IMR-90 (cell line): Measurements from ENCODE around the gene WEE1. TPM values are rescaled to one million over a fixed set of nuclear protein-coding genes. Genes with fewer than 3 reads are reported as not detected.

Experiments
- ATAC-seq: fragments of 200-7000 bp; cut with Tn5 transposase; 2 replicates; pipeline ENCODE4 v1.9.1; 2020; ENCODE audit warnings: low read depth, mild to moderate bottlenecking, moderate library complexity
- BruUV-seq: library from RNA; stranded (reverse); fragments of 400-500 nt; replicated peaks from 2 replicates; lab custom pipeline; 2021; lab: Mats Ljungman, UMichigan
- CTCF ChIA-PET: fragments of 300-600 bp; formaldehyde crosslinking; extraction: SDS; loops from one replicate; lab custom pipeline; 2021; ENCODE audit warnings: antibody characterized with exemption; lab: Yijun Ruan, JAX
- POLR2A ChIA-PET: fragments of 300-600 bp; sonication (Branson Sonifier 250); formaldehyde crosslinking; loops from one replicate; lab custom pipeline; 2022; ENCODE audit warnings: antibody characterized with exemption; ENCODE audit not compliant: unreplicated experiment; lab: Charles Lee
- DNase-seq: peaks from one replicate; pipeline ENCODE4 v3.0.0; 2013
- H2AFZ ChIP-seq: replicated peaks from 2 replicates; pipeline ENCODE3; 2013; ENCODE audit warnings: low read length, mild to moderate bottlenecking; ENCODE audit not compliant: poor library complexity
- H2AK5ac ChIP-seq: 2 replicates; pipeline ENCODE4 v1.6.1; 2013; ENCODE audit warnings: low read depth, low read length, inconsistent platforms
- H2AK9ac ChIP-seq: replicated peaks from 2 replicates; pipeline ENCODE3; 2013; ENCODE audit warnings: mild to moderate bottlenecking, low read depth, low read length, moderate library complexity; ENCODE audit not compliant: poor library complexity
- H2BK120ac ChIP-seq: 2 replicates; pipeline ENCODE4 v1.6.1; 2013; ENCODE audit warnings: low read depth, low read length, inconsistent platforms
- H2BK15ac ChIP-seq: 3 replicates; pipeline ENCODE4 v1.6.1; 2013; ENCODE audit warnings: low read depth, low read length, inconsistent platforms
- H2BK20ac ChIP-seq: 2 replicates; pipeline ENCODE4 v1.6.1; 2013; ENCODE audit warnings: low read depth, mild to moderate bottlenecking, inconsistent platforms, low read length, moderate library complexity
- H2BK5ac ChIP-seq: 2 replicates; pipeline ENCODE4 v1.6.1; 2013; ENCODE audit warnings: mild to moderate bottlenecking, low read depth, low read length, inconsistent platforms; ENCODE audit not compliant: poor library complexity, severe bottlenecking
- H3K14ac ChIP-seq: replicated peaks from 2 replicates; pipeline ENCODE4 v1.6.1; 2013; ENCODE audit warnings: low read depth, low read length, inconsistent platforms
- H3K18ac ChIP-seq: 2 replicates; pipeline ENCODE4 v1.6.1; 2013; ENCODE audit warnings: low read depth, low read length, control low read depth
- H3K23ac ChIP-seq: 2 replicates; pipeline ENCODE4 v1.6.1; 2013; ENCODE audit warnings: low read depth, low read length, inconsistent platforms
- H3K27ac ChIP-seq: 2 replicates; pipeline ENCODE4 v1.5.1; 2013; ENCODE audit warnings: mild to moderate bottlenecking, control low read depth, low read length; ENCODE audit not compliant: insufficient read depth
- H3K27me3 ChIP-seq: 2 replicates; pipeline ENCODE4 v1.6.1; 2013; ENCODE audit warnings: low read length; ENCODE audit not compliant: control insufficient read depth, insufficient read depth
- H3K36me3 ChIP-seq: 2 replicates; pipeline ENCODE4 v1.6.1; 2013; ENCODE audit warnings: low read length, mixed read lengths; ENCODE audit not compliant: control insufficient read depth, insufficient read depth
- H3K4ac ChIP-seq: 2 replicates; pipeline ENCODE4 v1.6.1; 2013; ENCODE audit warnings: low read depth, low read length, inconsistent platforms
- H3K4me1 ChIP-seq: 2 replicates; pipeline ENCODE4 v1.6.1; 2013; ENCODE audit warnings: low read length, mixed read lengths; ENCODE audit not compliant: control insufficient read depth, insufficient read depth
- H3K4me2 ChIP-seq: 2 replicates; pipeline ENCODE4 v1.6.1; 2013; ENCODE audit warnings: low read depth, mild to moderate bottlenecking, control low read depth, low read length, moderate library complexity
- H3K4me3 ChIP-seq: 2 replicates; pipeline ENCODE4 v1.5.1; 2013; ENCODE audit warnings: low read depth, mild to moderate bottlenecking, control low read depth, low read length, moderate library complexity; ENCODE audit not compliant: insufficient read depth
- H3K56ac ChIP-seq: 2 replicates; pipeline ENCODE4 v1.6.1; 2013; ENCODE audit warnings: low read length, inconsistent platforms; ENCODE audit not compliant: insufficient read depth; ENCODE audit errors: extremely low read depth
- H3K79me1 ChIP-seq, 2 experiments: 2 replicates each; pipeline ENCODE4 v1.6.1; 2013; ENCODE audit warnings: low read length in 2 of 2, inconsistent platforms in 1 of 2, low read depth in 1 of 2
- H3K9ac ChIP-seq: 2 replicates; pipeline ENCODE4 v1.6.1; 2013; ENCODE audit warnings: low read depth, low read length, control low read depth
- H3K9me1 ChIP-seq: 2 replicates; pipeline ENCODE4 v1.6.1; 2013; ENCODE audit warnings: low read length, inconsistent platforms; ENCODE audit not compliant: insufficient read depth
- H3K9me3 ChIP-seq: 2 replicates; pipeline ENCODE4 v1.6.1; 2013; ENCODE audit warnings: low read length; ENCODE audit not compliant: control insufficient read depth, insufficient read depth
- H4K20me1 ChIP-seq: 2 replicates; pipeline ENCODE4 v1.6.1; 2013; ENCODE audit warnings: low read length, inconsistent platforms; ENCODE audit not compliant: insufficient read depth
- H4K5ac ChIP-seq: 2 replicates; pipeline ENCODE4 v1.6.1; 2013; ENCODE audit warnings: mild to moderate bottlenecking, low read depth, low read length, control low read depth
- H4K8ac ChIP-seq, 2 experiments: 2 replicates each; pipeline ENCODE4 v1.6.1; 2013; ENCODE audit warnings: low read depth in 2 of 2, low read length in 2 of 2, control low read depth in 1 of 2, inconsistent platforms in 1 of 2
- H4K91ac ChIP-seq: 2 replicates; pipeline ENCODE4 v1.6.1; 2013; ENCODE audit warnings: low read depth, low read length, inconsistent platforms; ENCODE audit not compliant: insufficient read depth
- FOS ChIP-seq: fragments of 150-350 bp; IDR thresholded peaks from 2 replicates; pipeline ENCODE4 v1.6.1; 2016; ENCODE audit warnings: low read depth, low read length
- POLR2A ChIP-seq: IDR thresholded peaks from 2 replicates; pipeline ENCODE4 v1.6.1; 2012; ENCODE audit warnings: mild to moderate bottlenecking, low read depth, low read length
- WGBS, 2 experiments: methylation state at CpG; one replicate each; pipeline versions ENCODE4 v1.1.5 to v1.1.7; 2013; ENCODE audit warnings: missing lambda C conversion rate in 2 of 2; ENCODE audit not compliant: insufficient read length in 1 of 2; ENCODE audit errors: extremely low coverage in 2 of 2; 5-methylcytosine and 5-hydroxymethylcytosine counted together
- dilution Hi-C: fragments of 300-500 bp; cut with HindIII; formaldehyde crosslinking; loops from one replicate; pipeline ENCODE4 v1.14.3; 2018; ENCODE audit warnings: low sequenced_read_pairs; ENCODE audit not compliant: unreplicated experiment
- in situ Hi-C: fragments of 300-500 bp; cut with MboI; formaldehyde crosslinking; loops from 3 replicates; pipeline ENCODE4 v1.14.3; 2019; ENCODE audit warnings: low sequenced_read_pairs, inconsistent platforms, mixed read lengths
- intact Hi-C: fragments of 100-400 bp; cut with micrococcal nuclease; formaldehyde crosslinking; loops from 2 replicates; pipeline ENCODE4 v1.10.0; 2022
- polyA plus RNA-seq, 3 experiments: library from polyadenylated mRNA; depleted of rRNA; stranded (reverse); fragments of >200 nt; gene quantifications; 2 replicates each; pipeline ENCODE4 v1.2.3, GENCODE V29; 2012; ENCODE audit warnings: low replicate concordance in 1 of 3
- total RNA-seq: library from RNA; depleted of rRNA; stranded (reverse); fragments of >200 nt; gene quantifications from 2 replicates; pipeline ENCODE4 v1.2.3, GENCODE V29; 2012

The WEE1 gene
- total and polyA plus RNA-seq, 2 of the 4 experiments (the other 2 are of a cell fraction) = 26.5 to 29.2 TPM

DNA sequence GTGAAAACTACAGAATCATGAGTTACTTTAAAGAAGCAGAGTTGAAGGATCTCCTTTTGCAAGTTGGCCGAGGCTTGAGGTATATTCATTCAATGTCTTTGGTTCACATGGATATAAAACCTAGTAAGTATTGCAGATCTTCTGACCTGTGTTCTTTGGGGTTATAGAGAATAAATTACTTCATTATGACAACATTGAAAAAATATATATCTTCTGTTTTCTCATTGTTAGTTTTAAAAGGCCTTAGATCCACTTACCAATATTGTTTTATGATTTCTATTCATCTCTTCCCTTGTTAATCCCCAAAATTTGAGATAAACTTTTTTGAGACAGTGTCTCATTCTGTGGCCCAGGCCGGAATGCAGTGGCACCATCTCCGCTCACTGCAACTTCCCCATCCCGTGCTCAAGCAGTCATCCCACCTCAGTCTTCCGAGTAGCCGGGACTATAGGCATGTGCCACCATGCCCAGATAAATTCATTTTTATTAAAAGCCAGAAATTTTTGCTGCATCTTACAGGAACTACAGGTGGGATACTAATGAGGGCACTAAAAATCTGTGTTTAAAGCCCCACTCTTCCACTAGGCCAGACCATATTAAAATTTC is 8.2 kb downstream of the WEE1 start:
- no peak overlapping the region for H3K18ac ChIP-seq
- H3K79me1 ChIP-seq = peaks cover 11 to 51% of the 10 kb centered on the region in 2 experiments; a peak in 3 of 4 replicates
- no peak overlapping the region for H3K56ac ChIP-seq
- no peak overlapping the region for H3K4me3 ChIP-seq
- no peak overlapping the region for H4K8ac ChIP-seq
- H2AFZ ChIP-seq = no peak overlapping the region
- H3K9me1 ChIP-seq = peaks cover 3% of the 10 kb centered on the region; the same call in 1 of the 2 replicates
- no peak for ATAC-seq
- POLR2A ChIA-PET = no interaction called here
- H2BK5ac ChIP-seq = no peak overlapping the region
- no peak overlapping the region for H2AK9ac ChIP-seq
- H3K23ac ChIP-seq = no peak overlapping the region
- H4K5ac ChIP-seq = no peak overlapping the region
- intact Hi-C loops (no loop called here), in situ Hi-C loops (no loop called here), dilution Hi-C loops (no loop called here)
- H3K9ac ChIP-seq = no peak overlapping the region
- no peak overlapping the region for H3K14ac ChIP-seq
- no peak overlapping the region for H2BK15ac ChIP-seq
- peaks cover 36% of the 10 kb centered on the region for H3K36me3 ChIP-seq
- H3K4ac ChIP-seq = no peak overlapping the region
- BruUV-seq = no TSS peak
- no peak for DNase-seq
- no peak overlapping the region for H2AK5ac ChIP-seq
- no peak overlapping the region for H3K4me2 ChIP-seq
- TF ChIP-seq POLR2A = peak; percentile 35
- TF ChIP-seq FOS = no peak
- 100% methylated on average over 2 of the region's 6 CpGs; no CpG with 5 or more reads in 1 of the 2 experiments for WGBS, 2 experiments
- H3K4me1 ChIP-seq = no peaks in the 10 kb centered on the region
- H4K20me1 ChIP-seq = no peaks in the 10 kb centered on the region; the same call in 1 of the 2 replicates
- no peak overlapping the region for H3K27ac ChIP-seq
- no peaks in the 10 kb centered on the region for H3K9me3 ChIP-seq
- CTCF ChIA-PET = no interaction called here
- no peak overlapping the region for H2BK20ac ChIP-seq
- H3K27me3 ChIP-seq = no peaks in the 10 kb centered on the region
- H2BK120ac ChIP-seq = no peak overlapping the region
- no peak overlapping the region for H4K91ac ChIP-seq
